GM19023 (cell line): ENCODE results near the gene ADAM19.
"Not testable (repeated sequence)": the region's sequence is repeated elsewhere in the genome, so short reads cannot be mapped to it uniquely, and the experiment has no call there.

ENCODE experiments used
- ATAC-seq: cut with Tn5 transposase; IDR thresholded peaks from one replicate; pipeline ENCODE4 v1.9.1; 2021; ENCODE audit warnings: mild to moderate bottlenecking, moderate library complexity; ENCODE audit not compliant: unreplicated experiment

ADAM19 gene

GRCh38 chr5:157444224-157444623 is 131.4 kb downstream of the ADAM19 start:
- no peak for ATAC-seq

GRCh38 chr5:157443041-157443549 is 132.5 kb downstream of the ADAM19 start:
- no peak for ATAC-seq

GRCh38 chr5:157434096-157434495 is 141.5 kb downstream of the ADAM19 start:
- ATAC-seq, result no peak

DNA sequence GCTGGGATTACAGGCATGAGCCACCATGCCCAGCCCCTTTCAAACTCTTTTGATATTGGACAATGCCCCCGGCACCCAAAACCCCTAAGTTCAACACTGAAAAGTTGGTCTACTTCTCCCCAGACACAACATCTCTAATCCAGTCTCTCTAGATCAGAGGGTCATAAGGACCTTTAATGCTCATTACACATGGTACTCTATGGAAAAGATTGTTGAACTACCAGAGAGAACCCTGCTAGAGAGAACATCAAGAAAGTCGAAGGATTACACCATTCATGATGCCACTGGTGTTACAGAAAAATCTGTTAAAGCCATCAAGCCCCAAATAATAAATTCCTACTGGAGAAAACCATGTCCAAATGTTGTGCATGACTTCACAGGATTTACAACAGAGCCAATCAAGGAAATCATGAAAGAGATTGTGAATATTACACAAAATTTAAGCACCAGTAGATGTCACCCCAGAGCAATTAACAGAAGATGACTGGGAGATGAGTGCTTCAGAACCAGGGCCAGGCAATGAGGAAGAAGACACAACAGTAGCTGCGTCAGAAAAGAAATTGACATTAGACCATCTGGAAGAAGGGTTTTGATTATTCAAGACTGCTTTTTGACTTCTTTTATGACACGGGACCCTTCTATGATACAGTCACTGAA is 143.9 kb downstream of the ADAM19 start:
- no peak for ATAC-seq

DNA sequence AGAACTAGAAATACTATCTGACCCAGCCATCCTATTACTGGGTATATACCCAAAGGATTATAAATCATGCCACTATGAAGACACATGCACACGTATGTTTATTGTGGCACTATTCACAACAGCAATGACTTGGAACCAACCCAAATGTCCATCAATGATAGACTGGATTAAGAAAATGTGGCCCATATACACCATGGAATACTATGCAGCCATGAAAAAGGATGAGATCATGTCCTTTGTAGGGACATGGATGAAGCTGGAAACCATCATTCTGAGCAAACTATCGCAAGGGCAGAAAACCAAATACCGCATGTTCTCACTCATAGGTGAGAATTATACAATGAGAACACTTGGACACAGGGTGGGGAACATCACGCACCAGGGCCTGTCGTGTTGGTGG is 145.7 kb downstream of the ADAM19 start:
- ATAC-seq, result not testable (repeated sequence)
